Dedifferentiated amniotic fluid mesenchymal stem cell (primary cell): ENCODE measurements around the gene MAML2.
"Not testable (repeated sequence)": the region's sequence is repeated elsewhere in the genome, so short reads cannot be mapped to it uniquely, and the experiment has no call there.

Experiments used
- DNase-seq: peaks from one replicate; pipeline ENCODE4 v3.0.0-alpha.2; 2016; ENCODE audit errors: extremely low spot score

The MAML2 gene

DNA sequence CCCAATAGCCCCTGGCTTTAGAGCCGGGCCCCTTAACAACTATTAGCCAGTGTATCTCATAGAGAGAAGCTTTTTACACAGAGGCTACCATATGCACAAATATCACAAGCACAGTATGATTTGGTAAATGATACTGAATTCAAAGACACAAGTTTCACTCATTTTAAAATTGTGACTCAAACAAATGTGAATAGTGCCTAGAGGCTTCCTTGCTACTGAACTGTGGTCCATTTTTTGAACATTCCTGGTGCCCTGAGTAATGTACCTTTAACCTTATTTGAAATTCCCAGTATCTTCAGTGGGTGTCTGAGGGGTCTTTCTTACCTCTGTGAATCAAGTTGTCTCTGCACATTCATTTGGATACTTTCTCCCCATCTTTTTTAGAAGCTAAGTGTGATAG lies 156.2 kb downstream of the MAML2 start:
- DNase-seq = no peak

DNA sequence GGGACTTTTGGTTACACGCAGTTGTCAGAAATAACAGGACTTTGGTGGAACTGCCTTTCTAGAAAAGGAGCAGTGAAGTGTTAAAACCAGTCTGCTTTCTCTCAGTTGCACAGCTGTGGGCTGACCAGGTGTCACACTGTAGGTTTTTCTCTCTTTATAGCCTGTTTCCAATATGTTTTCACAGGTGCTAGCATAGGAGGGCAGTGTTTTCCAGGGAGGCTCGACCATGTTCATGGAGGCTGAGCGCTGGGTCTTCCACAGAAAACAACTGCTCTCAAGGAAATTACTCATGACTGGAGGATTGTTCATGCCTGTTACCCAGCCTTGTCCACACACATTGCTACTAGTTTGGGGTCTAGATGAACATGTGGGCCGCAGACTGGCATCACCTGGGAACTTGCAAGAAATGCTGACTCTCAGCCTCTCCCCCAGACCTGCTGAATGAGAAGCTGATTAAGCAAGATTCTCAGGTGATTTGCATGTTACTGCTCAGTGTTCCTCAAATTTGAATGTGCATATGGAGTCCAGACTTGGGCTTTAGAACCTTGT lies 157.7 kb downstream of the MAML2 start:
- DNase-seq = no peak

DNA sequence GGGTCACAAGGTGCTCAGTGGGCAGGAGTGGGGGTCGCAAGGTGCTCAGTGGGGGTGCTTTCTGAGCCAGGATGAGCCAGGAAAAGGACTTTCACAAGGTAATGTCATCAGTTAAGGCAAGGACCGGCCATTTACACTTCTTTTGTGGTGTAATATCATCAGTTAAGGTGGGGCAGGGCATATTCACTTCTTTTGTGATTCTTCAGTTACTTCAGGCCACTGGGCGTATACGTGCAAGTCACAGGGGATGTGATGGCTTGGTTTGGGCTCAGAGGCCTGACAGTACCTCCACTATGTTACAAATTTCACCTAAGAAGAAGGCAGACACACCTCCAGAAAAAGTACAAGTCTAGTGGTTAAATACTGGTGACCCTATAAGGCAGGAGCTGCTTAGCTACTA lies 162.1 kb downstream of the MAML2 start:
- not testable (repeated sequence) for DNase-seq

DNA sequence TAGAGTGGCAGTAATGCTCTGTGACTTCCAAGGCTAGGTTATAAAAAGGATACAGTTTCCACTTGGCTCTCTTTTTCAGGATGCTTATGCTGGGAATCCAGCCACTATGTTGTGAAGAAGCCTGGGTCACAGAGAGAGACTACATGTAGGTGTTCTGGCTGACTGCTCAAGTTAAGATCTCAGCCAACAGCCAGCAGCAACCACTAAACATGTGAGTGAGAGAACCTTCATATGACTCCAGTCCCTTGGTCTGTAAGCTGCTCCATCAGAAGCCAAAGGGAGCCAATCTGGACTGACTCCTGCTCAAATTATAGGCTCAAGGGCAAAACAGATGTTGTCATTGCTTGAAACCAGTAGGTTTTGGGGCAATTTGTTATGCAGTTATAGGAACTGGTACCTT lies 162.7 kb downstream of the MAML2 start:
- DNase-seq = no peak

DNA sequence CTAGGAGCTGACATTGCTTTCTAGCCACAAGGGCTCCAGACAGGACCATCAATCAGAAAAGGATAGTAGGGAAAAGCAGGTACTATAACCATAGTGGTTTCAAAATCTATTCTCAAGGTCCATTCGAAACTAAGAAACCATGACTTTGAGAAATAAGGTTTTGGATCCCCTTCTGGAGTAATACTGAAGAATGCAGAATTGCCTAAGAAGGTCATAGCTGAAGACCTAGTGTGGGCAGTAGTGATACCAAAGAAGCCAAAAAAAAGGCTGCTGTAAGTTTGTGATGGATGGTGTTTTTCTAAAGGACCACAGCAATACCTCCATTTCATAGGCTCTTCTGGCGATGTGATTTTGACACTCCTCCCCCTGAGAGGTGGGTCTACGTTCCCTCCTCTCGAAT lies 163.1 kb downstream of the MAML2 start:
- no peak for DNase-seq

DNA sequence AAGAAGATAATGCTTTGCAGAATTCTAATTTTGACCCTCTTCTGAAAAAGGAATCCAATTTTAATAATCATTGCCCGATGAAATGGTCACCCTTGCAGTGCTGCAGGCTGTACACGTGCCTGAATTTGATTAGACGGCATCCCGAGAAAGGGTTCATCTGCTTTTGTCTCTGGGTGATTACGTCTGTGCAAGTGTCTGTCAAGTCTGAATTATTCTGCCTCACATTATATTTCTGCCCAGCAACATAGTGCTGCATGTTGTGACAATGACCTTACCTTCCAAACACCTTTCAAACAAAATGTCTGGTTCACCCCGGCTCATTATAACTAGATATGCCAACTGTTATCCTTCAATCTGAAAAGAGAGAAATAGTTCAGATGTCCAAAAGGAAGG lies 164.1 kb downstream of the MAML2 start:
- no peak for DNase-seq

DNA sequence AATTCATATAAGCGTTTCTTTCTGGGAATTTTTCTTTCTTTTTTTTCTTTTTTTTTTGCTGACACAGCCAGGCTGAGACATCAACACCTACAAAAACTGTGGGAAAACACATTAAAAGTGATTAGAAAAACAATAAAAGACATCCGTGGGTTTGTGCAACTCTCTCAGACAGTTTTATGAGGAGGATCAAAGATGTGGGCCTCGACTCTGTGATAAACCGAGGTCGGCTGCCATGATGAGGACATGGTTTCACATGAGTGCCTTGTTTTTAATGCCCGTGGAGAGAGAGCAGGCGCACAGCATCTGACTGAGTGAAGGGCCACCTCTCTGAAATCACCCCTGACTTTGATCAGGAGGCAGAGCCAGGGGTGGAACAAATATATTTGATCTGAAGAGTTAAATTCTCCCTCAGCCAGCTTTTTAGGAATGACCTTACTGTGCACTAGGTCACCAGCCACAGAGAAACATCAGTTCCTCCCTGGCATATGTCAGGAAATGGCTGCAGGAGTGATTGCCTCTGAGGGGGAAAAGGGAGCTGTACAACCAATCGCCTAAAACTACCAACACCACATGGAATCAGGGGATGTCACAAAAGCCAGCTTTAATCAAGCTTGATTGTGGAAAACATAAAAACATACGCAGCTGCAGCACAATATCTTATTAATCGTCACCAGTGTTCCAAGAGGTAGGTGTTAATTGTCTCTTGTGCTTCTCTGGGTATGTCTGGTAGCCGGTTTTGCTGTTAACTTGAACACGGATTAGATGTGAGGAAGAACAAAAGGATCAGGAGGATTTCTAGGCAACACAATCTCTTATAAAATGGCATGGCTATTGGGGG lies 164.7 kb downstream of the MAML2 start:
- DNase-seq = no peak

DNA sequence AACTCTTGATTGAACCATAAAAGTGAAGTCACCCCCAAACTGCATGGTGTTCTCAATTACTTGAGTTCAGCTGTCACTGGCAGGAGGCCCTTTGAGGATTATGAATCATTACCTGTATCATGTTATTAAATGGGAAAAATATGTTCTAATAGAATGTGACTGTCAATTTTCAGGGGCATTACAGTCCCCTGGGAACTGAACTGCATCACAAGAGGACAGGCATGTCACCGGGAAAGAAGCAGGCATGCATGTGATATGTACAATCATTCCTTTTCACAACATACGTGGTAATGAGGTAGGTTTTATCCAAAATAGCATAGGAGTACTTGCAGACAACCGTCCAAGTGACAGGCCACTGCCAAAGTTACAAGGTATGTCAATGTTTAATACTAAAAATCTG lies 165.8 kb downstream of the MAML2 start:
- DNase-seq = no peak

DNA sequence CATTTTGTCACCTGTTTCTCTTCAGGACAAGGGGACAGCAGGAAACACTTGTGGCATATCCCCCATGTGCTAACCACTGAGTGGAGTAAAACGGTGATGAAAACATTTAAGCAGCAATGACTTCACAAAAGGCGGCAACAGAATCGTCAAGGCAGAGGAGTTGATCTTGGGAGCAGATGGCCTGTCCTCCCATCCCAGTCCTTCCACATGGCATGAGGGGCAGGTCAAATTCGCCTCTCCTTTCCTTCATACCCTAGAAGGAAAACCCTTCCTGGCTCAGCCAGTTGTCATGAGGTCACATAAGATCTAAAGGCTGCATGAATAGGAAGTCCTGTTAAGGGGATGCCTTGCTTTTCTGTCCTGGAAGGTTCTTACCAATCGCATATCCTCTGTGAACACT lies 169.1 kb downstream of the MAML2 start:
- no peak for DNase-seq

DNA sequence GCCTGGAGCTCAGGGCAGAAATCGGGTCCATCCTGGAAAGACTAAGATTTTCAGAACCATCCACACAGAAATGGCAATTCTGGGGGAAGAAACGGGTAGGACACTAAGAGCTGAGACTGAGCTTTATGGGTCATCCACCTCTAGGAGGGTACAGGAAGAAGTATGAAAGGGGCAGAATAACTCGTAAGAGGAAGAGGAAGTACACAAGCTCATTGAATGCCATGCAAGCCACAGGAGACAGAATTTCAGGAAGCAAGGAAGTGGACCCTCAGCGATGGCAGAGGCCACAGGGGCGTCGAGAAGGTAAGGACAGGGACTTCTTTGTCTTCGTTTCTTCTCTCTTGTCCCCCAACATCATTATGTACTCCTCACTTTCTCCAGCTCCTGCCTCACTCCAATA lies 169.6 kb downstream of the MAML2 start:
- no peak for DNase-seq

DNA sequence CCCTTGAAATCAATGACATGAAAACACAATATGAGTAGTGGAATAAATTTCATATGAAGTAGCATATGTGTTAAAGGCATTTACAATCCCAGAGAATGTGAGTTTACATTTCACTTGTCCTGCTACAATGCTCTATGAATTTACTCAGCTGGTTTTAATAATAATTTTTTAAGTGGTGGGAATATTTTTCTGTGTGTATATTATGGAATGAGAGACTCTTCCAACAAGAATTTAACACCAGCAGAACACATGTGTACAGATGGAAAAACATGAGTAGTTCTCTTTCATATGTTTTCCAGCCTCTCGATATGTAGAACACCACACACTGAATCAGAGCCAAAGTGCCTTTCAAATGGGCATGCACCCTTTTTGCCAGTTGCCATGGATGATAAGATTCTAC lies 170.4 kb downstream of the MAML2 start:
- DNase-seq = no peak

DNA sequence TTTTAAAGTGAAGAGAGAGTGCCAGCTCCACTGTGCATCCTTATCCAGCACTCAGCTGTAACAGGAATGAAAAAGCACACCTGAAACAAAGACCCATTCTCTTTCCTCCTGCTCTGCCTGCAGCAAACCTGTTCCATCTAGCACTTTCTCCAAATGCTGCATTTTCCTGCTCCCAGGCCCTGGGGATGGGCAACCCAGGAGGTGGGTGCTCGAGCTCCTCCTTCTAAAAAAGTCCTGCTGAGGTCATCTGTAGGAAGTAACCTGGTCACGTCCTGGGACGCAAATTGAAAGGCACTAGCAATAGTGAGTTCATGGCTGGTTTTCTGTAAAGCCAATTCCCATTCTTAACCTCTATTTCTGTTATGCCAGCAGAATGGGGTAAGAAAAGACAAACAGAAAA lies 173.7 kb downstream of the MAML2 start:
- no peak for DNase-seq

DNA sequence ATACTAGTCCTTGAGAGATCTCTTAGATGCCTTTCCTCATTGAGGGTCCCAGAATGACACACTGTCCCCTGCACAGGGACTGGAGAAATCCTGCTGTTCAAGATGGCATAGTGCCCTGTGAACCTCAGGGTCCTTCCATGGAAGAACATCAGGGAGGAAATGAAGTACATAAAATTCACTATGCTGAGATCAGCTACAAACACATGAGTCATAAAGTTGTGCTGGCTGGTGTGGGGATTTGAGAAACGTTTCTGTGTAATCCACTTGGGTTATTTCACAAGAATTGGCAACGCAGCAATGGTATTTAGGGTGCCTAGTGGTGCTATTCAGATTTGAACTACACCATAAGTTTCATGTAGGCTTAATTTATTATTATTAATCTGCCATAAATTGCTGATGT lies 174.4 kb downstream of the MAML2 start:
- DNase-seq = peak; percentile 90

DNA sequence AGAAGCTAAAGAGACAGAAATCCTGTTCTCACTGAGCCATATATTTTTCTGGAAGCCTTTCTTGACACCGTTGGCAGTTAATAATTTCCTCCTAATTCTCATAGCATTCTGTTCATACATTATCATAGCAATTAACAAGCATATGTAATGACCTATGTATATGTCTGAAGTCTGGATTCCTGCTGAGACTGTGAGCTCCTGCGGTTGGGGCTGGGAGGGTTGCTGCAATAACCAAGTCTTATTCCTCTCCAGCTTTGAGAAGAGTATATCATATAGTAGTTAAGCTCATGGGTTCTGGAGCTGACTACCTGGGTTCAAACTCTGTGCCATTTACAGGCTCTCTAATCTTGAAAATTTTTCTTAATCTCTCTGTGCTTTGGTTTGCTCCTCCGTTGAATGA lies 175.2 kb downstream of the MAML2 start:
- DNase-seq = no peak

DNA sequence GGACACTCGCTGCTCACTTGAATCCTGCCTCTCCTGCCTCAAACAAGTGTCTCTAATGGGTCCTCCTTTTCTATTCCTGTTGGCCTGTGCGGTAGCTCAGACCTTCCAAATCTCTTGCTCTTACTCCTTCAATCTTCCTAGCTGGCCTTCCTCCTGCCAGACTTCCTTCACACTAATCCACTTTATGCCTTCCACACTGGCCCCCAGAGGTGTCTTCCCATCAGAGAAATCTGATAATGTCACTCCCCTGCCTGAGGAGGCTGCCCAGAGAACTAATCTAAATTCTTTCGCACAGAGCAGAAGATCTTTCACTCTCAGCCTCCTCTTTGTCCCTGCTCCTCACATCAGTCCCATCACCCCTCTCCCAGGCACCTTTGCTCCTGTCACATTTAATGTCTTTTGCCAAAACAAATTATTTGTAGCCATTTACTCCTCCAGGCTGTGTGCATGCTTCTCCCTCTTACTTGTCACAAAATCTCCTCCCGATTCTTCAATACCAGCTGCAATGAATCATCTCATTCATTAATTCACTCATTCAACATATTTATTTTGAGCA lies 175.7 kb downstream of the MAML2 start:
- no peak for DNase-seq

DNA sequence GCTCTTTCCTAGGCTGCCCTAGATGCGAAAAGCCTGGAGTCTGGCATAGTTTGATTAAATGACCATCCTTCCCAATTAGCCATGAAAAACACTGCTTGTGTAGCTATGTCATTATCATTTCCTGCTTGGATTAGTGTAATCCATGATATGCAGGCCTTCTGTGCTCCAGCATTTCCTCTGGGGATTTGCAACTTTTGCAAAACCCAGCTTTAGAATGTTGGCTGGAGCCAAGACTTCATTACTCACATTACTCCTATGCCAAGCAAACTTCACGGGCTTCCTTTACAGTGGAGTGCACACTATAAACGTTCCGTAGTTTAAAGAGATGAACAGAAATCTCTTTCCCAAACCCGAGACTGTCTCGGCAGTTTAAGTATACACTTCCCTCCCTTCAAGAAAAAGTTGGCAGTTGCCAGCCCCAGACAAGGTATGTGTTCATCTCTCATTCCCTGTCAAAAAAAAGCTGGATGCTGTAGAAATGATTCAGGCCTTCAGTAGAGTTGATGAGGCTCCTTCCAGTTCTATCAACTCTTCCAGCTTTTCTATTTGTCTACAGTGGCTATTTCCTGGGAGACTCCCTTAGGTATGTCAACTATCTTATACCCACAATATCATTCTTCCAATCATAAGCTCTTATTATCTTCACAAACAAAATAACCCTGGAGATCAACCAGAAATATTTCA lies 180.0 kb downstream of the MAML2 start:
- peak; percentile 90 for DNase-seq

DNA sequence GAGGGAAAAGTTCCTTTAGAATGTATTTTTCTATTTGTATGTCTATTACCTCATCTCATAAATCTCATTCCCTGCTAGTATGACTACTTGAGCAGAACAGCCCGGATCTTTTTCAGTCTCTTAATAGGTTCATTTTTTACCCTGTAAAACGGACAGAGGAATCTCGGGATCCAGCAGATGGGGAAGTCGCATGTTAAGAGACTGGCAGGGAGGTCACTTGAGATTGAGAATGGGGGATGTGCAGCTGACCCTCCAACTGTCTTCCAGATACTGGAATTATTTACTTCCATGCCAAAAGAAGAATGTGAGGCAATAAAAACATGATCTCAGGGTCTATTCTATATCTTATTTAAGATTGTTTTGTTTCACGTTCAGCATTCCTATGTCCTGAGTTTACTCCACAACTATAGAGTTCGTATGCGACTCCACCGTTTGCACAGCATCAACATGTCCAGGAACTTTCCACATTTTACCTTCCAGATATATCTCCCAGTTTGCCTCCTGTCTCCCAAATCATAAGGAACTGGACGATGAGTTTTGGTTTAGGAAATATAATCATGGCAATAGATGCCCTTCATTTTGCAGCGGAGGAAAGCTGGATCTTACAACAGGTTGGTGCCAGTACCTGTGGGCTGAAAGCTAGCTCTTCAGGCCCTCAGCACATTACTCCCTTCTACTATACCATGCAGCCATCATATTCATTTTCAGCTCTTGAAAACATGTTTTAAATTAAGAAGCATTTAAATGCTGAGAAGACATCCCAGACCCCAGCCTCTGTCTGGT lies 181.5 kb downstream of the MAML2 start:
- DNase-seq = no peak

DNA sequence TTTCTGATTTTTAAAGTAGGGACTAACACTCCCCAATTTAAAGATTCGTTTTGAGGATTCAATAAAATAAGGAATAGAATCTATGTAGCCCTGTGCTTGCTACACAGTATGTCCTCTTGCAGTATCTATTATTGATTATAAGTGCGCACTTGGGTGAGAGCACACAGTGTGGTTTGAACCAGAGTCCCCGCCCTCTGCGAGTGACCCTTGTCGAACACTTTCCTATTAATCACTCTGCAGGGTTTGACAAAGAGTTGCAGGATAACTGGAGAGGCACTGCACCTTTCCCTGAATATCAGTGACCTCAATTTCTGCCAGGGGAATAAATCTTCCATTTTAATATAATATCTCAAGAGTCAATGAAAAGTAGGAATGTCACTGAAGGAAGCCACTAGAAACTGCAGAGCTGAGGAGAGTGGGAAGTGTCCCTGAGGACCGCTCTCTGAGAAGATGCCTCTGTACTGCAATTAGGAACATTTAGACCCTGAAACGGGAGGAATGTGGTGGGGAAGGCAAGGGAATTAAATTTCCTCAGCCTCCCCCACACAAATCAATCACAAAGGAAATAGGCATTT lies 182.2 kb downstream of the MAML2 start:
- no peak for DNase-seq

DNA sequence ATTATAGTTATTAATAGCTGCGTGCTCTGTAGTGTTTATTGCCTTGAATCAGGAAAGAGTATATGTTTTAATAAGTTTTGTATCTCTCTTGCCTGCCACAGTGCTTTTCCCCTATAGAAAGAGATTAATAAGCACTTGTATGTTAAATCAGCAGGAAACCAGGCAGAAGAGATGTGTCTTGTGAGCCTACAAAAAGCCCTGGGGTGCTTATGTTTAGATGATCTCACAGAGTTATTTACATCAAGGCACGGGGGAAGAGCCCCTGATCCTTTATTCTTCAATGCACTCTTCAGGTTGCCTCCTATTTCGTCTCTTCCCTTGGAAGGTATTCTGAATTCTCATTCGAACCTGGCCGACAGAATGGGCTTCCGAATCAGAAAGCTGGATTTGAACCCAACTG lies 183.0 kb downstream of the MAML2 start:
- no peak for DNase-seq

DNA sequence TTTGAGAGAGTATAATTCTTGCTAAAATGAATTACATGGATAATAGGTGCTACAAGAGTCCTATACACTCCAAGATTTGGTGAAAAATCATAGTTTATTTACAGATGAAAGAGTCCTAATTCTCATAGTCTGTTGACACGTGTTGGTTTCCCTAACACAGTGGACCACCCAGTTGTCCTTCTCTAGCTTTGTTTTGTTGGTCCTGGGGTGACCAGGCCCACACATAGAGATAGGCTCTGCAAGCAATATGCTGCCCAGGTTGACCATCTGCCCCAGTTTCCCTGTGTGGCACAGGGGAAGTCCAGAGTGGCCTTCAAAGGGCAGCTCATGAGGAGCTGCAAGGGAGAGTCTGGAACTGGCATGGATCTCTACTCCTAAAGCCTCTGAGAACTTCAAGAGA lies 184.9 kb downstream of the MAML2 start:
- DNase-seq = no peak

DNA sequence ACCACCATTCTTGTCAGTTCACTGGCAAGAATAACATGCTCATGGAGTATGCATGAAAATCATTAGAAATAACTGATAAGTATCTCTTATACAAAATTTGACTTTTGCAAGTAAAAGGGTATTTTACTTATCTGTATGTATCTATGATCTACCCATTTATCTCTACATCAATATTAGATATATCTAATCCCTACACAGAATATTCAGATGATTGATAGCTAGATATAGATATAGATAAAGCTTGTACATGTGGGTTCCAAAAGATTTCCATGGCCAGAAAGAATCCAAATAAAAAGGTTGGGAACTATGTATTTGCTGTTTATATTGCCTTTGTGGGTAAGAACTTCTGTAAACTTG lies 185.5 kb downstream of the MAML2 start:
- DNase-seq = no peak

DNA sequence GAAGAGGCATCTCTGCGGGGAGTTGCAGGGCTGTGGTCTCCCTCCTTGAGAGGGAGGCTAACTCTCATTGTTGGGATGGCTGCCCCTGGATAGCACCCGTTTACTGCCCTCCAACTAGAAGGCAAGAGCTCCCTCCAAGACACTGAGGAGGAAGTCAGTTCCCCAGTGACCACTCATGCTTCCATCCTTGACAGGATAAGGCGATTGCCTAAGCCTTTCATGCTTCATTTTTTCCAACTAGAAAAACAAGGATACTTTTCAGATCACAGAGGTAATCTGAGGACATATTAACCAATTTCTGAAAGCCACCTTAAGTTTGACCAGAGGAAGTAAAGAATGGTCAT lies 186.6 kb downstream of the MAML2 start:
- DNase-seq = peak; percentile 54
